Keratinocyte (primary cell): ENCODE results near the gene NCBP2. TPM values are rescaled to one million over a fixed set of nuclear protein-coding genes. Genes with fewer than 3 reads are reported as not detected.

ENCODE experiments used
- DNase-seq: peaks from one replicate; pipeline ENCODE4 v3.0.0-alpha.2; 2011; ENCODE audit warnings: low read depth, missing footprints, low spot score
- FAIRE-seq: peaks from 2 replicates; lab custom pipeline; 2011; peaks lifted over from hg19 to GRCh38; lab: Jason Lieb, UNC
- H2AFZ ChIP-seq: 2 replicates; pipeline ENCODE4 v1.6.0; 2012; ENCODE audit warnings: low read length, control low read depth, inconsistent platforms; ENCODE audit not compliant: control insufficient read depth
- H3K27ac ChIP-seq: 2 replicates; pipeline ENCODE4 v1.5.1; 2011; ENCODE audit warnings: low read length; ENCODE audit not compliant: control insufficient read depth, insufficient read depth
- H3K27me3 ChIP-seq: 3 replicates; pipeline ENCODE4 v1.6.0; 2011; ENCODE audit warnings: low read length; ENCODE audit not compliant: control insufficient read depth, insufficient read depth; ENCODE audit errors: extremely low read depth
- H3K36me3 ChIP-seq, 2 experiments: 2 replicates in 1 of 2; 3 replicates in 1 of 2; pipeline ENCODE4 v1.5.1; 2011; ENCODE audit warnings: low read length in 2 of 2, mild to moderate bottlenecking in 1 of 2; ENCODE audit not compliant: control insufficient read depth in 2 of 2, insufficient read depth in 2 of 2; ENCODE audit errors: extremely low read depth in 1 of 2
- H3K4me1 ChIP-seq: 3 replicates; pipeline ENCODE4 v1.5.1; 2011; ENCODE audit warnings: low read length; ENCODE audit not compliant: control insufficient read depth, insufficient read depth; ENCODE audit errors: extremely low read depth
- H3K4me2 ChIP-seq: 3 replicates; pipeline ENCODE4 v1.6.0; 2011; ENCODE audit warnings: low read depth, low read length; ENCODE audit not compliant: control insufficient read depth, insufficient read depth; ENCODE audit errors: extremely low read depth
- H3K4me3 ChIP-seq, 3 experiments: fragments of 200-600 bp in 1 of 3; sonication (generic) in 1 of 3; 2 replicates in 2 of 3; 3 replicates in 1 of 3; pipeline ENCODE4 v1.5.1; 2011 to 2016; ENCODE audit warnings: low read length in 3 of 3, mild to moderate bottlenecking in 3 of 3, control low read depth in 2 of 3, inconsistent platforms in 1 of 3, low read depth in 1 of 3, mixed read lengths in 1 of 3, mixed run types in 1 of 3, moderate library complexity in 1 of 3; ENCODE audit not compliant: control insufficient read depth in 2 of 3, insufficient read depth in 2 of 3; ENCODE audit errors: extremely low read depth in 1 of 3
- H3K79me2 ChIP-seq: 2 replicates; pipeline ENCODE4 v1.6.0; 2012; ENCODE audit warnings: low read length; ENCODE audit not compliant: control insufficient read depth, insufficient read depth
- H3K9ac ChIP-seq: 3 replicates; pipeline ENCODE4 v1.6.0; 2011; ENCODE audit warnings: low read length; ENCODE audit not compliant: control insufficient read depth, insufficient read depth; ENCODE audit errors: extremely low read depth
- H3K9me1 ChIP-seq: 3 replicates; pipeline ENCODE4 v1.6.0; 2011; ENCODE audit warnings: low read length; ENCODE audit not compliant: control insufficient read depth, insufficient read depth; ENCODE audit errors: extremely low read depth
- H3K9me3 ChIP-seq: 2 replicates; pipeline ENCODE4 v1.5.1; 2012; ENCODE audit warnings: low read depth, low read length; ENCODE audit not compliant: control insufficient read depth
- H4K20me1 ChIP-seq: 3 replicates; pipeline ENCODE4 v1.6.0; 2011; ENCODE audit warnings: low read length; ENCODE audit not compliant: control insufficient read depth, insufficient read depth; ENCODE audit errors: extremely low read depth
- CTCF ChIP-seq, 3 experiments: IDR thresholded peaks in 1 of 3; conservative IDR thresholded peaks in 1 of 3; optimal IDR thresholded peaks in 1 of 3; 2 replicates in 2 of 3; 3 replicates in 1 of 3; pipeline versions ENCODE3 to v1.5.1; 2011; ENCODE audit warnings: low read length in 3 of 3, mild to moderate bottlenecking in 3 of 3, moderate library complexity in 2 of 3, control low read depth in 1 of 3, inconsistent platforms in 1 of 3; ENCODE audit not compliant: insufficient read depth in 2 of 3; ENCODE audit errors: extremely low read depth in 1 of 3
- EZH2 ChIP-seq: IDR thresholded peaks from one replicate; pipeline ENCODE4 v1.6.1; 2012; ENCODE audit warnings: inconsistent platforms, mild to moderate bottlenecking, low read length, moderate library complexity
- dilution Hi-C: fragments of 300-500 bp; cut with MboI; formaldehyde crosslinking; loops from one replicate; pipeline ENCODE4 v1.7.0; 2020; ENCODE audit warnings: low sequenced_read_pairs; ENCODE audit not compliant: extremely low pct_ligation_motif_present
- polyA plus RNA-seq, 5 experiments: library from polyadenylated mRNA; depleted of rRNA in 3 of 5; stranded (reverse) in 3 of 5; stranded (forward) in 1 of 5; unstranded in 1 of 5; fragments of >200 nt; gene quantifications; 1 replicate in 1 of 5; 2 replicates in 3 of 5; 3 replicates in 1 of 5; pipeline versions ENCODE4 v1.2.1 to v1.2.3, GENCODE V29; 2011 to 2012; ENCODE audit warnings: missing spikeins in 2 of 5, low read depth in 1 of 5, low replicate concordance in 1 of 5

NCBP2 gene
- polyA plus RNA-seq, 1 donor (not counting 4 experiments of a cell fraction or from before 2014, with no cell fraction given) = 71.4 TPM

- Histone ChIP-seq H3K36me3 (peaks cover under 1 to 3% of the 10 kb centered on the region in 2 experiments), H3K27me3 (no peaks in the 10 kb centered on the region), H3K9me3 (no peaks in the 10 kb centered on the region), H3K79me2 (peaks cover 9% of the 10 kb centered on the region), H3K9me1 (no peaks in the 10 kb centered on the region), H3K27ac (no peak overlapping the region), H3K4me3 (no peak overlapping the region), H3K4me1 (peaks cover 3% of the 10 kb centered on the region), H3K9ac (no peak overlapping the region), H3K4me2 (no peak overlapping the region), H2AFZ (no peak overlapping the region), H4K20me1 (no peaks in the 10 kb centered on the region)
- dilution Hi-C loops = no loop called here
- TF ChIP-seq EZH2 (no peak), CTCF (optimal IDR thresholded peaks at IDR 0.05 in 1 of 3, IDR thresholded peaks at IDR 0.05 in 1 of 3, conservative IDR thresholded peaks at IDR 0.05 in 1 of 3; ENCODE audit: extremely low read depth in 1 of 3, insufficient read depth in 2 of 3, low read length in 3 of 3) (no peak)
- no peak for DNase-seq
- no peak for FAIRE-seq
These were observed 6.3 kb upstream of the NCBP2 start for GRCh38 chr3:196948442-196949284.

GRCh38 chr3:196947860-196948441, 5.6 kb upstream of the NCBP2 start:
- no peak for FAIRE-seq
- Histone ChIP-seq H3K27me3 (no peaks in the 10 kb centered on the region), H4K20me1 (no peaks in the 10 kb centered on the region), H2AFZ (no peak overlapping the region), H3K79me2 (peaks cover 16% of the 10 kb centered on the region), H3K4me1 (peaks cover 8% of the 10 kb centered on the region), H3K4me3 (no peak overlapping the region), H3K9ac (no peak overlapping the region), H3K9me3 (no peaks in the 10 kb centered on the region), H3K9me1 (no peaks in the 10 kb centered on the region), H3K27ac (no peak overlapping the region), H3K4me2 (no peak overlapping the region), H3K36me3 (peaks cover 1 to 8% of the 10 kb centered on the region in 2 experiments)
- TF ChIP-seq CTCF (optimal IDR thresholded peaks at IDR 0.05 in 1 of 3, IDR thresholded peaks at IDR 0.05 in 1 of 3, conservative IDR thresholded peaks at IDR 0.05 in 1 of 3; ENCODE audit: extremely low read depth in 1 of 3, insufficient read depth in 2 of 3, low read length in 3 of 3) = no peak
- no peak for TF ChIP-seq EZH2
- no peak for DNase-seq
- dilution Hi-C loops = no loop called here
